K562 (cell line): ENCODE results near the gene CNOT4. TPM values are rescaled to one million over a fixed set of nuclear protein-coding genes. Genes with fewer than 3 reads are reported as not detected.

Experiments
- ATAC-seq: fragments of 200-7000 bp; cut with Tn5 transposase; 3 replicates; pipeline ENCODE4 v1.9.1; 2020; ENCODE audit warnings: moderate library complexity
- BruUV-seq: library from RNA; stranded (reverse); fragments of 400-500 nt; replicated peaks from 2 replicates; lab custom pipeline; 2021; lab: Mats Ljungman, UMichigan
- CTCF ChIA-PET: fragments of 300-600 bp; formaldehyde crosslinking; extraction: SDS; loops from one replicate; lab custom pipeline; 2021; ENCODE audit warnings: low intra/inter-chr PET ratio; lab: Yijun Ruan, JAX
- POLR2A ChIA-PET: fragments of 300-600, 350-650 bp; sonication (Branson Sonifier 250); formaldehyde crosslinking; extraction: SDS; loops from one replicate; lab custom pipeline; 2021; ENCODE audit warnings: antibody characterized with exemption, inconsistent platforms; lab: Yijun Ruan, JAX
- DNase-seq, 4 experiments: peaks; one replicate each; pipeline versions ENCODE4 v3.0.0 to v3.0.0-alpha.2; 2011 to 2018; ENCODE audit warnings: low spot score in 3 of 4, mixed read lengths in 3 of 4; ENCODE audit errors: extremely low read depth in 1 of 4
- FAIRE-seq: peaks from 2 replicates; lab custom pipeline; 2011; peaks lifted over from hg19 to GRCh38; lab: Jason Lieb, UNC
- H2AFZ ChIP-seq: 2 replicates; pipeline ENCODE4 v1.6.0; 2011; ENCODE audit warnings: low read depth, low read length, control low read depth, inconsistent platforms
- H3K27ac ChIP-seq: fragments of 200-600 bp; 3 replicates; pipeline ENCODE4 v1.8.0; 2011; ENCODE audit warnings: low read depth, mild to moderate bottlenecking, control low read depth, inconsistent platforms, low read length, moderate library complexity, mixed read lengths; ENCODE audit errors: extremely low read depth
- H3K27me3 ChIP-seq, 2 experiments: fragments of 300-600 bp in 1 of 2; 2 replicates in 1 of 2; 3 replicates in 1 of 2; pipeline versions ENCODE4 v1.6.0 to v1.8.0; 2011; ENCODE audit warnings: inconsistent platforms in 2 of 2, low read length in 2 of 2, mild to moderate bottlenecking in 1 of 2, mixed read lengths in 1 of 2, moderate library complexity in 1 of 2; ENCODE audit not compliant: control insufficient read depth in 2 of 2, insufficient read depth in 2 of 2
- H3K36me3 ChIP-seq: fragments of 300-600 bp; 3 replicates; pipeline ENCODE4 v1.8.0; 2011; ENCODE audit warnings: mild to moderate bottlenecking, low read length, inconsistent platforms; ENCODE audit not compliant: control insufficient read depth, insufficient read depth
- H3K4me1 ChIP-seq, 2 experiments: fragments of 200-600 bp in 1 of 2; replicated peaks in 1 of 2; 2 replicates in 1 of 2; 3 replicates in 1 of 2; pipeline versions ENCODE4 v1.5.1 to v1.8.0; 2011; ENCODE audit warnings: inconsistent platforms in 2 of 2, low read length in 2 of 2, mild to moderate bottlenecking in 1 of 2, mixed read lengths in 1 of 2, moderate library complexity in 1 of 2; ENCODE audit not compliant: control insufficient read depth in 2 of 2, insufficient read depth in 2 of 2
- H3K4me2 ChIP-seq: 2 replicates; pipeline ENCODE4 v1.6.1; 2011; ENCODE audit warnings: low read length, control low read depth, inconsistent platforms, mixed read lengths; ENCODE audit not compliant: insufficient read depth
- H3K4me3 ChIP-seq: fragments of 200-600 bp; sonication (generic), shearing (Covaris generic); 2 replicates; pipeline ENCODE4 v1.5.1; 2016; ENCODE audit warnings: control low read depth, inconsistent platforms
- H3K79me2 ChIP-seq: fragments of 200-600 bp; 3 replicates; pipeline ENCODE4 v1.8.0; 2011; ENCODE audit warnings: low read length, inconsistent platforms; ENCODE audit not compliant: control insufficient read depth, insufficient read depth
- H3K9ac ChIP-seq, 2 experiments: 2 replicates each; pipeline versions ENCODE4 v1.6.0 to v1.6.1; 2011; ENCODE audit warnings: low read depth in 2 of 2, low read length in 2 of 2, control low read depth in 1 of 2, inconsistent platforms in 1 of 2, mild to moderate bottlenecking in 1 of 2, mixed read lengths in 1 of 2; ENCODE audit not compliant: insufficient read depth in 1 of 2
- H3K9me1 ChIP-seq: one replicate; pipeline ENCODE4 v1.6.0; 2011; ENCODE audit warnings: inconsistent platforms, mild to moderate bottlenecking, low read length, moderate library complexity; ENCODE audit not compliant: control insufficient read depth, insufficient read depth
- H3K9me3 ChIP-seq: replicated peaks from 2 replicates; pipeline ENCODE4 v1.5.1; 2011; ENCODE audit warnings: low read depth, low read length, inconsistent platforms; ENCODE audit not compliant: control insufficient read depth, insufficient read depth
- H4K20me1 ChIP-seq: replicated peaks from 2 replicates; pipeline ENCODE4 v1.6.1; 2011; ENCODE audit warnings: low read length, inconsistent platforms, mixed read lengths; ENCODE audit not compliant: control insufficient read depth, insufficient read depth
- BDP1 ChIP-seq: IDR thresholded peaks from 3 replicates; pipeline ENCODE4 v1.6.1; 2011; ENCODE audit not compliant: insufficient read length, insufficient read depth
- ELF1 ChIP-seq: fragments of 200-800 bp; sonication (Bioruptor generic); IDR thresholded peaks from 2 replicates; pipeline ENCODE4 v1.6.1; 2016; ENCODE audit warnings: missing genetic modification characterization, missing compliant biosample characterization
- ELF2 ChIP-seq: fragments of 250-450 bp; sonication (Bioruptor Pico); IDR thresholded peaks from 2 replicates; pipeline ENCODE4 v1.5.0; 2021; ENCODE audit warnings: mild to moderate bottlenecking
- EP300 ChIP-seq: IDR thresholded peaks from 2 replicates; pipeline ENCODE4 v1.6.1; 2012; ENCODE audit warnings: low read length, improper control_type of control experiment
- ESRRA ChIP-seq: fragments of 450-650 bp; IDR thresholded peaks from 2 replicates; pipeline ENCODE4 v1.6.1; 2014; ENCODE audit warnings: low read depth, mild to moderate bottlenecking, moderate library complexity, borderline replicate concordance
- JUND ChIP-seq, 2 experiments: IDR thresholded peaks; 2 replicates in 1 of 2; 3 replicates in 1 of 2; pipeline ENCODE4 v1.6.1; 2011; ENCODE audit warnings: borderline replicate concordance in 2 of 2, low read depth in 2 of 2, low read length in 2 of 2, improper control_type of control experiment in 1 of 2, missing biosample characterization in 1 of 2, missing genetic modification characterization in 1 of 2, missing genetic modification reagents in 1 of 2
- MCM3 ChIP-seq: fragments of 450-650 bp; IDR thresholded peaks from 2 replicates; pipeline ENCODE4 v1.6.1; 2016
- MTA1 ChIP-seq: fragments of 450-650 bp; IDR thresholded peaks from 2 replicates; pipeline ENCODE4 v1.6.1; 2017; ENCODE audit warnings: borderline replicate concordance
- MYC ChIP-seq, 2 experiments: fragments of 250-450 bp in 1 of 2; sonication (Bioruptor Pico) in 1 of 2; IDR thresholded peaks; 2 replicates each; pipeline versions ENCODE4 v1.5.1 to v1.6.1; 2012 to 2021; ENCODE audit warnings: low read depth in 2 of 2, borderline replicate concordance in 1 of 2, improper control_type of control experiment in 1 of 2, low read length in 1 of 2, mild to moderate bottlenecking in 1 of 2, moderate library complexity in 1 of 2
- NR2C1 ChIP-seq, 2 experiments: fragments of 450-650 bp; IDR thresholded peaks; 2 replicates each; pipeline ENCODE4 v1.6.1; 2017; ENCODE audit warnings: mild to moderate bottlenecking in 2 of 2, antibody characterized with exemption in 1 of 2, inconsistent platforms in 1 of 2, missing compliant biosample characterization in 1 of 2, missing genetic modification characterization in 1 of 2
- PHB2 ChIP-seq: fragments of 450-650 bp; IDR thresholded peaks from 2 replicates; pipeline ENCODE4 v1.6.1; 2017; ENCODE audit warnings: low read depth
- PML ChIP-seq: IDR thresholded peaks from 2 replicates; pipeline ENCODE4 v1.6.1; 2012; ENCODE audit warnings: low read length, inconsistent platforms
- RBM22 ChIP-seq: fragments of 200-400 bp; formaldehyde crosslinking; IDR thresholded peaks from 2 replicates; pipeline ENCODE4 v1.6.1; 2018; ENCODE audit warnings: low read length, low read depth; ENCODE audit not compliant: poor library complexity, severe bottlenecking
- ZNF282 ChIP-seq: sonication (generic); formaldehyde crosslinking; IDR thresholded peaks from 2 replicates; pipeline ENCODE4 v1.8.1; 2023; ENCODE audit warnings: missing genetic modification reagents
- ZNF347 ChIP-seq: fragments of 450-650 bp; formaldehyde crosslinking; IDR thresholded peaks from 2 replicates; pipeline ENCODE4 v1.4.0; 2020; ENCODE audit warnings: low read depth, mild to moderate bottlenecking, moderate library complexity
- ZNF384 ChIP-seq: IDR thresholded peaks from 2 replicates; pipeline ENCODE4 v1.6.1; 2012; ENCODE audit warnings: low read depth, low read length, improper control_type of control experiment
- ZNF75A ChIP-seq: fragments of 450-650 bp; formaldehyde crosslinking; IDR thresholded peaks from 2 replicates; pipeline ENCODE4 v1.4.0; 2020; ENCODE audit warnings: mild to moderate bottlenecking
- ZNF766 ChIP-seq: fragments of 200-800 bp; sonication (Bioruptor generic); conservative IDR thresholded peaks from 2 replicates; pipeline ENCODE4 v1.6.1; 2016; ENCODE audit warnings: missing genetic modification characterization, missing compliant biosample characterization
- WGBS: fragments of 100-300 bp; shearing (Covaris generic); methylation state at CpG from one replicate; pipeline ENCODE4 v1.1.6; 2016; ENCODE audit warnings: low coverage, mixed read lengths; ENCODE audit not compliant: insufficient coverage; ENCODE audit errors: missing lambda C conversion rate; 5-methylcytosine and 5-hydroxymethylcytosine counted together
- in situ Hi-C: fragments of 300-500 bp; cut with MboI; formaldehyde crosslinking; loops from 4 replicates; pipeline ENCODE4 v1.15.0; 2018; ENCODE audit warnings: inconsistent platforms, mixed read lengths
- intact Hi-C: fragments of 100-400 bp; cut with micrococcal nuclease; formaldehyde crosslinking; loops from 2 replicates; pipeline ENCODE4 v1.14.2; 2022
- polyA plus RNA-seq, 8 experiments: library from polyadenylated mRNA; depleted of rRNA in 4 of 8; stranded (reverse) in 5 of 8; unstranded in 3 of 8; fragments of >200 nt; fragmentation: Nextera tagmentation in 2 of 8; fragmentation: Illumina TruSeq in 1 of 8; extraction: Ambion mirVana in 2 of 8; extraction: Trizol in 1 of 8; gene quantifications; 2 replicates each; pipeline versions ENCODE4 v1.2.1 to v1.2.3, GENCODE V29; 2011 to 2014; ENCODE audit warnings: inconsistent platforms in 1 of 8, missing spikeins in 1 of 8
- total RNA-seq, 7 experiments: library from RNA; depleted of rRNA in 6 of 7; stranded (reverse); fragments of >200 nt in 6 of 7; fragmentation: Illumina TruSeq in 2 of 7; extraction: Trizol in 2 of 7; gene quantifications; 2 replicates each; pipeline versions ENCODE4 v1.2.1 to v1.2.3, GENCODE V29; 2011 to 2021; ENCODE audit warnings: low replicate concordance in 1 of 7

Gene CNOT4
- total and polyA plus RNA-seq, 9 of the 15 experiments (the other 6 are each of a cell fraction or from before 2014, with no cell fraction given) = 8.6 to 24.1 (median 15.4) TPM

GRCh38 chr7:135538376-135538775 lies 28.5 kb upstream of the CNOT4 start:
- CTCF ChIA-PET = interaction anchor here (0.5 kb wide), 1 partner anchor 966 kb away, joined by 4 read pairs; no protein-coding TSS in a partner anchor
- 7% methylated on average over 3 of the region's 3 CpGs for WGBS

GRCh38 chr7:135537905-135538304 lies 28.0 kb upstream of the CNOT4 start:
- ChIA-PET CTCF (no interaction called here), POLR2A (interaction anchor here (3.1 kb wide), 1 partner anchor 14 kb away, joined by 9 read pairs; no protein-coding TSS in a partner anchor)
- H3K79me2 ChIP-seq = no peaks in the 10 kb centered on the region
- H3K4me2 ChIP-seq = no peak overlapping the region
- H2AFZ ChIP-seq = 0 out of 2 replicates have a peak overlapping the region, but pooled peaks have one; percentile 36
- H3K27ac ChIP-seq = no peak overlapping the region
- no peaks in the 10 kb centered on the region for H3K9me1 ChIP-seq
- BruUV-seq = no TSS peak
- no peaks in the 10 kb centered on the region for H3K36me3 ChIP-seq
- no peak overlapping the region for H3K4me3 ChIP-seq
- 0 out of 2 replicates have a peak, but pooled peaks cover 2% of the 10 kb centered on the region for H3K9me3 ChIP-seq
- in situ Hi-C loops = no loop called here
- no peaks in the 10 kb centered on the region; a peak in 1 of 5 replicates for H3K27me3 ChIP-seq
- no peaks in the 10 kb centered on the region; the same call in 1 of the 2 replicates for H4K20me1 ChIP-seq
- FAIRE-seq (peak; percentile 26), ATAC-seq (no peak; the same call in 2 of the 3 replicates), DNase-seq (no peak)
- H3K4me1 ChIP-seq = no peaks in the 10 kb centered on the region; a peak in 2 of 5 replicates
- intact Hi-C loops = no loop called here
- H3K9ac ChIP-seq = no peak overlapping the region
- TF ChIP-seq ELF1 (tag) = peak; percentile 48; the same call in 1 of the 2 replicates
- TF ChIP-seq ZNF347 (CRISPR knock-in tag) = no peak
- TF ChIP-seq NR2C1 (IDR thresholded peaks at IDR 0.05) = peak; percentile 74; the same call in 1 of the 2 replicates
- TF ChIP-seq NR2C1 (tag; IDR thresholded peaks at IDR 0.05) = peak; percentile 69
- TF ChIP-seq JUND (IDR thresholded peaks at IDR 0.05; ENCODE audit: borderline replicate concordance, low read depth, low read length) = no peak
- peak; percentile 23; the same call in 1 of the 3 replicates for TF ChIP-seq JUND (tag; IDR thresholded peaks at IDR 0.05; ENCODE audit: borderline replicate concordance, low read depth, low read length)
- TF ChIP-seq MCM3 = no peak
- peak; percentile 38; the same call in 1 of the 2 replicates for TF ChIP-seq MTA1
- TF ChIP-seq ZNF384 = 0 out of 2 replicates have a peak, but pooled peaks have one; percentile 7
- TF ChIP-seq RBM22 = no peak
- no peak for TF ChIP-seq PML
- TF ChIP-seq ESRRA = peak; percentile 42; the same call in 1 of the 2 replicates
- TF ChIP-seq ELF2 (CRISPR knock-in tag) = peak; percentile 30; the same call in 1 of the 2 replicates
- no peak for TF ChIP-seq PHB2
- no peak for TF ChIP-seq BDP1
- peak; percentile 70 for TF ChIP-seq ZNF766 (CRISPR knock-in tag)
- TF ChIP-seq ZNF75A = 0 out of 2 replicates have a peak, but pooled peaks have one; percentile 26
- no peak for TF ChIP-seq EP300

More at GRCh38 chr7:135538376-135538775, 28.5 kb upstream of the CNOT4 start:
- no peak for FAIRE-seq
- intact Hi-C loops (no loop called here), in situ Hi-C loops (no loop called here)
- Histone ChIP-seq H3K4me2 (no peak overlapping the region), H3K27ac (no peak overlapping the region), H3K27me3 (no peaks in the 10 kb centered on the region; a peak in 1 of 5 replicates), H3K79me2 (no peaks in the 10 kb centered on the region), H2AFZ (no peak overlapping the region), H3K9me1 (no peaks in the 10 kb centered on the region), H3K9me3 (0 out of 2 replicates have a peak, but pooled peaks cover 2% of the 10 kb centered on the region), H3K4me3 (no peak overlapping the region), H3K4me1 (no peaks in the 10 kb centered on the region; a peak in 2 of 5 replicates), H4K20me1 (no peaks in the 10 kb centered on the region; the same call in 1 of the 2 replicates), H3K36me3 (no peaks in the 10 kb centered on the region), H3K9ac (no peak overlapping the region)
- ATAC-seq = no peak
- POLR2A ChIA-PET = interaction anchor here (3.1 kb wide), 1 partner anchor 15 kb away, joined by 9 read pairs; no protein-coding TSS in a partner anchor
- no peak for DNase-seq
- TF ChIP-seq MYC (IDR thresholded peaks at IDR 0.05; ENCODE audit: low read depth, low read length) (0 out of 2 replicates have a peak, but pooled peaks have one; percentile 25), MYC (CRISPR knock-in tag; IDR thresholded peaks at IDR 0.05; ENCODE audit: borderline replicate concordance, low read depth) (no peak), ZNF282 (CRISPR knock-in tag) (no peak)
- BruUV-seq = no TSS peak
